GM12878 (cell line): ENCODE data around the gene PCBD1.

Experiments used
- BCLAF1 ChIP-seq: fragments of 450-650 bp; IDR thresholded peaks from 2 replicates; pipeline ENCODE4 v1.6.1; 2017; ENCODE audit warnings: antibody characterized with exemption, mild to moderate bottlenecking, moderate library complexity
- BMI1 ChIP-seq: fragments of 450-650 bp; IDR thresholded peaks from 2 replicates; pipeline ENCODE4 v1.6.1; 2016; ENCODE audit warnings: mild to moderate bottlenecking, moderate library complexity, borderline replicate concordance
- CEBPB ChIP-seq, 2 experiments: fragments of 150-350 bp in 1 of 2; IDR thresholded peaks; 2 replicates each; pipeline ENCODE4 v1.6.1; 2012 to 2014; ENCODE audit warnings: low read depth in 2 of 2, low read length in 2 of 2, borderline replicate concordance in 1 of 2, inconsistent platforms in 1 of 2
- CEBPZ ChIP-seq: fragments of 150-350 bp; IDR thresholded peaks from 2 replicates; pipeline ENCODE4 v1.6.1; 2016; ENCODE audit warnings: low read depth, low read length
- CHD2 ChIP-seq: IDR thresholded peaks from 2 replicates; pipeline ENCODE4 v1.6.1; 2011; ENCODE audit warnings: low read depth, low read length, improper control_type of control experiment, borderline replicate concordance
- CTCF ChIP-seq, 3 experiments: IDR thresholded peaks in 2 of 3; conservative IDR thresholded peaks in 1 of 3; 2 replicates each; pipeline ENCODE4 v1.5.1; 2011; ENCODE audit warnings: low read depth in 3 of 3, low read length in 3 of 3, mild to moderate bottlenecking in 3 of 3, control low read depth in 2 of 3, moderate library complexity in 2 of 3, inconsistent platforms in 1 of 3, mixed read lengths in 1 of 3; ENCODE audit not compliant: control insufficient read depth in 2 of 3, insufficient read depth in 1 of 3; ENCODE audit errors: extremely low read depth in 1 of 3
- E2F4 ChIP-seq: IDR thresholded peaks from 2 replicates; pipeline ENCODE4 v1.6.1; 2012; ENCODE audit warnings: low read depth, low read length, improper control_type of control experiment
- FOXK2 ChIP-seq: fragments of 450-650 bp; IDR thresholded peaks from 2 replicates; pipeline ENCODE4 v1.6.1; 2017; ENCODE audit warnings: mild to moderate bottlenecking, moderate library complexity
- NFIC ChIP-seq: IDR thresholded peaks from 2 replicates; pipeline ENCODE4 v1.6.1; 2012; ENCODE audit warnings: low read depth, mild to moderate bottlenecking, inconsistent platforms, low read length, moderate library complexity
- POLR2AphosphoS2 ChIP-seq: IDR thresholded peaks from 2 replicates; pipeline ENCODE4 v1.6.1; 2011; ENCODE audit warnings: low read depth, mild to moderate bottlenecking, low read length, improper control_type of control experiment, moderate library complexity
- POU2F2 ChIP-seq: IDR thresholded peaks from 3 replicates; pipeline ENCODE4 v1.6.1; 2011; ENCODE audit warnings: low read depth, mild to moderate bottlenecking, low read length, borderline replicate concordance
- PRDM15 ChIP-seq: fragments of 450-650 bp; formaldehyde crosslinking; IDR thresholded peaks from 2 replicates; pipeline ENCODE4 v1.4.0; 2020; ENCODE audit warnings: mild to moderate bottlenecking, moderate library complexity
- ZNF274 ChIP-seq: IDR thresholded peaks from one replicate; pipeline ENCODE4 v1.8.0; 2011; ENCODE audit not compliant: insufficient read length, insufficient read depth
- ZNF592 ChIP-seq: fragments of 450-650 bp; IDR thresholded peaks from 2 replicates; pipeline ENCODE4 v1.6.1; 2017; ENCODE audit warnings: mild to moderate bottlenecking, moderate library complexity

- no peak for TF ChIP-seq CEBPB (IDR thresholded peaks at IDR 0.05; ENCODE audit: borderline replicate concordance in 1 of 2, low read depth in 2 of 2, low read length in 2 of 2)
- no peak for TF ChIP-seq BMI1
- no peak for TF ChIP-seq POLR2AphosphoS2
- no peak for TF ChIP-seq E2F4
- TF ChIP-seq ZNF592 = no peak
- no peak for TF ChIP-seq BCLAF1
- TF ChIP-seq ZNF274 = no peak
- no peak for TF ChIP-seq CTCF (IDR thresholded peaks at IDR 0.05 in 2 of 3, conservative IDR thresholded peaks at IDR 0.05 in 1 of 3; ENCODE audit: control insufficient read depth in 2 of 3, extremely low read depth in 1 of 3, insufficient read depth in 1 of 3, low read depth in 3 of 3, low read length in 3 of 3)
- TF ChIP-seq CEBPZ = no peak
- no peak for TF ChIP-seq FOXK2
- no peak for TF ChIP-seq POU2F2
- TF ChIP-seq CHD2 = no peak
- no peak for TF ChIP-seq NFIC
- no peak for TF ChIP-seq PRDM15 (CRISPR knock-in tag)
These were observed 20.3 kb upstream of the PCBD1 start for GRCh38 chr10:70908406-70909296.
